T-helper 9 cell (primary cell): Measurements from ENCODE around the gene RAB31.

ENCODE experiments used
- DNase-seq: peaks from one replicate; pipeline ENCODE4 v3.0.0-alpha.2; 2020

The RAB31 gene

DNA sequence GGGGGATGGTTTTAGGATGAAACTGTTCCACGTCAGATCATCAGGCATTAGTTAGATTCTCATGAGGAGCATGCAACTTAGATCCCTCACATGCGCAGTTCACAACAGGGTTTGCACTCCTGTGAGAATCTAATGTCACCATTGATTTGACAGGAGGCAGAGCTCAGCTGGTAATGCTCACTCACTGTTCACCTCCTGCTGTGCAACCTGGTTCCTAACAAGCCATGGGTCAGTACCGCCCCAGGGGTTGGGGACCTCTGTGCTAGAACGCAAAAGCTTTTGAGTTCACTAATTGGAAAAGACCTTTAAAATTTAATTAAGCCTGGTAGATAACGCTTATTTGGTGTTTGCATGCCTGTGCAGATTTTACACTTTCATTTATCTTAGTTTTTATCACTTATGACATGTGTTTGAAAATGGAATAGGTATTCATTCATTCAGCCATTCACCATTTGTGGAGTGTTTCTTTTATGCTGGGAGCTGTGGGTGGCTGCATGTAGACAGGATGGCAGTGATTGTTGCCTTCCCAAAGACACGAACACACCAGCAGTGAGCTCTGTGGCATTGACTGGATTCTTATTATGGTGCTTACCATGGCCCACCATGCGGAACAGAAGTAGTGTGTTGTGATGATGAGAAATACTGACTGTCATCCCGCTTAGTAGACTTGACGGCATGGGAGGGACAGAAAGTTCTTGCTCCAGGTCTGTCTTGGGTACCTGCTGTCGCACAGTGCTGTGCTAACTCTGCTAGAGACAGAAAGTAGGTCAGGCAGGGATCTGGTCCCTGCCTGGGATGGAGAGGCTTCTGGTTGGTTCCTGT lies 6.4 kb downstream of the RAB31 start:
- DNase-seq: no peak

DNA sequence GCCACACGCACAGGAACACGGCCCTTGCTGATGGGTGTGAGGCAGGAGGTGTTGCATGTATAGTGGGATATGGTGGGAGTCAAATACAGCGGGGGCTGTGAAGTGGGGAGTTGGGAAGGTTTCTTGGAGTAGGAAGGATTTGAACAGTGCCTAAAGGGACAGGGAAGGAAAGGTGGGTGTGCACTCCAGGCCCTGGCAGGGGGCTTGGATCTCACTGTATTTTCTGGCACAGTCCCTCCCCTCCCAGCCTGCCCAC lies 6.9 kb downstream of the RAB31 start:
- no peak for DNase-seq

DNA sequence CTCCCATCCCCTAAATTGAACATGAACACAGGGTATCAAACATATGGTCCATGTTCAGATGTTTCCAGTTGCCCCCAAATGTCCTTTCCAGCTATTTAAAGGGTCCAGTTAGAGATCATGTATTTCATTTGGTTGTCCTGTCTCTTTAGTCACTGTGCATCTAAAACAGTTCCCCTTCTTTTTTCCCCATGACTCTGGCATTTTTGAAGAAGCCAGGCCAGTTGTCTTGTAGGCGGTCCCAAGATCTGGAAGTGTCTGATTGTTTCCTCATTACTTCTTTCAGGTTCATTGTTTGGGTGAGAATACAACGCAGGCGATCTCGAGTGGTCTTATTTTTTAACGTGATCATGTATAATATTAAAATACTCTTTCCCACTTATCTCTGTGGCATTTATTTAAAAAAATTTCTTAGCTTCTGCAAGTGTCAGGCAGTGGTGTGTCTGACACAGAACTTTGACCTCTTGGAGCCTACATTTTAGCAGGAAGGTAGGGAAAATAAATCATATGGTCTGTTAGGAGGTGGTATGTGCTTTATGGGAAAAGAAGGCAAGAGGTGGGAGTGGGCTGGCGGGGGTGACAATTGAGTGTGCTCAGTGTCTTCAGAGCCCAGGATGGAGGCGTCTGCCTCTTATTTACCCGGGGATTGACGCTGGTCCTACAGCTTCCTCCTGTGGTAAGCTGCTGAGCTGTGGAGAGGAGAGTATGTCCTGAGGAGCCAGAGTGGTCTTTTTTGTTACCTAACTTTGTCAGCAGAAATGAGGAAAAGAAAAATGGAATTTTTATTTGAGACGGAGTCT lies 8.1 kb downstream of the RAB31 start:
- DNase-seq: no peak

DNA sequence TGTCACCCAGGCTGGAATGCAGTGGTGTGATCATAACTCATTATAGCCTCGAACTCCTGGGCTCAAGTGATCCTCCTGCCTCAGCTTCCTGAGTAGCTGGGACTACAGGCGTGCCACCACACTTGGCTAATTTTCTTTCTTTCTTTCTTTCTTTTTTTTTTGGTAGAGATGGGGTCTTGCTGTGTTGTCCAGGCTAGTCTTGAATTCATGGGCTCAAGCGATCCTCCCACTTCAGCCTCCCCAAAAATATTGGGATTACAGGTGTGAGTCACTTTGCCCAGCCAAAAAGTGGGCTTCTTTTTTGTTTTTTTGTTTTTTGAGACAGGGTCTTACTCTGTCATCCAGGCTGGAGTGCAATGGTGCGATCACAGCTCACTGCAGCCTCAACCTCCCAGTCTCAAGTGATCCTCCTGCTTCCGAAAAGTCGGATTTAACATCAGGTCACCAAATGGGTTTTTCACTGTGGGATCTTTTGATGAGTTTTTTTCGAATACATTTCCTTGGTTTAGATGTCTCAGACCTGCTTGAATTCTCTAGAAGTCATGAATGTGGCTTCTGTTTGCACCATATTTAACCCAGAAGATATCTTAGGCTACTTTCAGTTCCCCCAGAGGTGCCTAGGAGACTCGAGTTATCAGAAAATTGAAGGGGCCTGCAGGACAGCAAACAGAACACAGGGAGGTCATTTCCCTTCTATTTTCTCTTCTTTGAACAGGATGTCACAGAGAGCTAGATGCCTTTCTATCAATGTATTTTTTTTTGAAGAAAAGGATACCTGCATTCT lies 8.9 kb downstream of the RAB31 start:
- DNase-seq: no peak

DNA sequence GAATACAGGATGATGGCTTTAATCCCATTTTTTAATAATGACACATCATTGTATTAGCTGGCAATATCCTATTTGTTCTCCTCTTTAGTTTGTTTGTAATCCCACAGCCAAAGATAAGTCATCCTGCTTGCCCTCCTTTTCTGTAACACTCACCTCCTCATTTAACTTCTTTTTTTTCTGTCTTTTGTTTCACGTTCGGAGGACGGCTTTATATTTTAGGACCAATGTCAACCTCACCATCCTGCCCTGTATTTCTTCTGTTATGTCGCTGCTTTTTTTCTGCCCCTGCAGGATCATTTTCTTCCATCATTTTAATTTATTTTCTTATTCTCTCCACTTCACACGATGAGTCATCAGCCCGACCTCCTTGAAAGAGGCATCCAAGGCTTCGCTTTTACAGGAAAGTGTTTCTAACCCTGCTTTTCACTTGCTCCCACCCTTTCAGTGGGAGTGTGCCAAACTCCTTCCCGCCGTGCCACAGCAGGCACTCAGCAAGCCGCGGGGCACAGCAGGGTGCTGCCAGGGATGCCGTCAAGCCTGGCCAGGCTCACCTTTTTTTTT lies 11.4 kb downstream of the RAB31 start:
- DNase-seq: no peak

DNA sequence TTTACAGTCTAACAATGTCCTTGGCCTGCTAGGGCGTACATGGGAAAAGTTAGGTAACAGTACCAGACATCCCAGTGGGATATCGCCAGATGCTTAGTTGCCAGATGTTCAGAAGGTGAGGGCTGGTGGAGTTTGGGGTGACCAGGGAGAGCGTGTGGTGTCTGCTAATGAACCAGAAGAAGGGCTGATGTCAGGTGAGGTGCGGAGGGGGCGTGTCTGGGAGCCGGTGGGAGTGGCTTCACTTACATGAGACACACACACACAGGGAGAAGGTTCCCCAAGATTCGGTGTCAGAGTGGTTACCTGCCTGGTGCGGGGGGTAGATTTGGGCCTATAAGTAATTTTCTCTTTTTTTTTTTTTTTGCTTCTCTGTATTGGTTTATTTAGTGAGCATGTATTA lies 12.2 kb downstream of the RAB31 start:
- DNase-seq: no peak

DNA sequence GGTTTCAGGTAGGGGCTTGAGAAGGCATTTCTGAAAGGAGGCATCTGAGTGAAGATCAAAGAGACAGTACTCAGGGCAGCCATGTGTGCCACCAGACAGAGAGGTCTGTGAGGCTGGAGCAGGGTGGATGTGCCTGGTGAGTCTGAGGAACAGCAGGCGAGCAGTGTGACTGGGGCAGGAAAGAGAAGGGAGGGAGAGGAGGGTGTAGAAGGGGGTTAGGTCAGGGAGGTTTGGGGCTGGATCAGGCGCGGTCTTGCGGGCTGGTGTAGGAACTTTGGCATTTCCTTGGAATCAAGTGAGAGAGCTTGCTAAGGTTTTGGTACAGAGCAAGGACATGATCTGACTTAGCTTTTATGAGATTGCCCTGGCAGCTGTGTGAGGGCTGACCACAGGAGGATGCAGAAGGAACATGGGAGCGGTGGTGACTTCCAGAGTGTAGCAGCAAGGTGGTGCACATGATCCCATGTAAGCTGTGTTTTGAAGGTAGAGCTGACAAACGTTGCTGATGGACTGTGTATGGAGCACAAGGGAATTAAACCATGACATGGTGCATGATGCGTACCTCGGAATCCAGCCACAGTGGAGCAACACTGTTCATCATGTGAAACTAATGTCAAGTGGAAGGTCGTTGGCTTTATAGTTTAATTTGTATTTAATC lies 13.9 kb downstream of the RAB31 start:
- DNase-seq: no peak

DNA sequence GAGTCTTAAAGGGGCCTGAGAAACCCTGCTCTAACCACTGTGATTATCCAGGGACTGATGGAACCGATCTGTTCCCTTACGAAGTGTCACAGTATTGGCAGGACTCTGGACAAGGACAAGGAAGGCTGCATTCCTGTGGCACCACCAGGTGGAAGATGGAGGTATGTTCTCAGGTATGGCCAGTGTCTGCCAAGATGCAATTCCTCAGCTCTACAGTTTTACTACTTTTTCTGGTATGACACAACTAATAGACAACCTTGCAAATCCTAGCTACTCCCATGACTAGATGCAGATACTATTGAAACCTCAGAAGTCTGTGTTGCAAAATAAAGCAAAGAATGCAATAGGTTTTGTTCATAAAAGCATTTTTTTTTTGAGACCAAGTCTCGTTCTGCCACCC lies 14.6 kb downstream of the RAB31 start:
- DNase-seq: no peak

DNA sequence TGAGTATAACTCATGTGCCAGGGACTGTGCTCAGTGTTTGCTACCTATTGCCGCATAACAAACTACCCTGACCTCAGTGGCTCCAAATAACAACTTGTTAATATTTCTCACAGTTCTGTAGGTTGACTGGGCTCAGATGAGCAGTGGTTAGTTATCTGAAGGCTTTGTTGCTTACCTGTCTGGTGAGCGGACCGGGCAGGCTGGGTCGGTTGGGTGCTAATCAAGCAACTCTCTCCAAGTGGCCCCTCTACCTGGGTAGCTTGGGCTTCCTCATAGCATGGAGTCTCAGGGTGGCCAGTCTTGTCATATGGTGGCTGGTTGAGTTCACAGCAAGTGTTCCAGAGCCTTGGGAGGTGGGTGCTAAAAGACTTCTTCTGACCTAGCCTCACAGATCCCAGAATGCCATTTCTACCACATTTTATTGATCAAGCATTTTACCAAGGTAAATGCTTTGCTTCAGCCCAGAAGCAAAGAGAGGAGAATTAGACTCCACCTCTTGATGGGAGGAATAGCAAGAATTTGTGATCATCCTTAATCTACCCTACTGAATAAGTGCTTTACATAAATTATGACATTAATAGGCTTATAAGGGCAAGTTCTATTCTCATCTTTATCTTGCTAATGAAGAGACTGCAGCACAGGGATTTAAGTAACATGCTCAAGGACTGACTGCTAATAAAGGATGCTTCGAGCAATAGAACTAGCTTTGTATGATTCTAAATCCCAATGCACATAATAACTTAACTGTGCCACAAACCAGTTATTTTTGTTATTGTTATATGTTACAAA lies 16.9 kb downstream of the RAB31 start:
- no peak for DNase-seq

DNA sequence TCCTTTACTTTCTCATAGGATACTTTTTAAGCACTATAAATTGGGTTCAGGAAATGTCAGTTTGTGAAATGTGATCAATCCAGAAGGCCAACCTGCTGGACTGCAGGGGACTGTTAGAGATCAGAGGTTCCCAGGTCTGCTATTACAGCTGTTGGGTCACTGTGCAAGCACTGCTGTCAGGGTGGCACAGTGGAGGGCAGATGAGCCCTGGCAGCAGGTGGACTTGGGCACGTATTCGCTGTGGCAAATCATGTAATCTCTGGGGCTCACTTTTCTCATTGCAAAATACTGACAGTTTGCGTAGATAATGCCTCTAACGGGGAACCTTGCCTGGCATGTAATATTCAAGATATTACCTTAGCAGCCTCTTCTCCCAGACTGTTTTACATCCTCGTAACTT lies 18.1 kb downstream of the RAB31 start:
- DNase-seq: no peak

DNA sequence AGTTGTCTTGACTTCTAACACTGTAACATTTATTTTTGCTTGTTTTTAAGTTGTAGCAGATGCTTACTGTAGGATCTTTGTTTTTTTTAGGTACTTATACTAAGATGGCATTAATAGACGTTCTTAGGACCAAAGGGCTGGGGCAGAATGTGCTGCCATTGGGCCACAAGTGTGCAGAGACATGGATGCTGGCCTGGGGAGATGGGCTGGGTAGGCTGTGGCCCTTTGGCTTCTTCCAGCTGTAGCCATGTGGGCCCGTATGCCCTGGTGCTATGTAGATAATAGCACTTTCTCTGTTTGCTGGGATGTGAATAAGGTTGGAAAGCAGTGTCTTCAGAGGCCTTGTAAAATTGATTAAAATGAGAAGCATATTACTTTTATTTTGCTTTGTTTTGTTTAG lies 18.8 kb downstream of the RAB31 start:
- DNase-seq: no peak

DNA sequence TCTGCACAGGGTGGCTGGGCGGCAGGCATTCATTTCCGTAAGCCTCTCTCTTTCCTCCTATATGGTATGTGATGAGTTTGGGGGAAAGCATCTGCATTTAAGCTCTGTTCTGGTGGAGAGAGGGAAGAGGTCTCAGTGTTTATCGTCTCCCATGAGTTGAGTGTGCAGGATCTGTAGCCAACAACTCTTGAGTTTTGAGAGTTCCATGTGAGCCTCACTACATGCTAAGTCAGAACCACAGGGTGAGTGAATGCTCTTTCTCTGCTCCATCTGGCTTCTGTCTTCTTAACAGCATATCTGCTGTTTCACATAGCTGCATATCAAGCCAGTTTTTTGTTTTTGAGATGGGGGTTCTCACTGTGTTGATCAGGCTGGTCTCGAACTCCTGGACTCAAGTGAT lies 22.7 kb downstream of the RAB31 start:
- no peak for DNase-seq

DNA sequence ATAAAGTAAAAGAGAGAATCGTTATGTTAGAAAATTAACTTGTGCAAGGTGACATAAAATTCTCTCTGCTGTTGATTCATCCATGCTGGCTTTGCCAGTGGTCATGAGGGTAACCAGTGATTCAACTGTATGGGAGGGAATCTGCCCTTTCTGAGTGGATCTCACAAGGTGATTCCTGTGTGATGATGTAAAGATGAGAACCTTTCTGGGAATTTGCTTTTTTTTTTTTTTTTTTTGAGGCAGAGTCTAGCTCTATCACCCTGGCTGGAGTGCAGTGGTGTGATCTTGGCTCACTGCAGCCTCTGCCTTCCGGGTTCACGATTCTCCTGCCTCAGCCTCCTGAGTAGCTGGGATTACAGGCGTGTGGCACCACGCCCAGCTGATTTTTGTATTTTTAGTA lies 23.3 kb downstream of the RAB31 start:
- DNase-seq: no peak

DNA sequence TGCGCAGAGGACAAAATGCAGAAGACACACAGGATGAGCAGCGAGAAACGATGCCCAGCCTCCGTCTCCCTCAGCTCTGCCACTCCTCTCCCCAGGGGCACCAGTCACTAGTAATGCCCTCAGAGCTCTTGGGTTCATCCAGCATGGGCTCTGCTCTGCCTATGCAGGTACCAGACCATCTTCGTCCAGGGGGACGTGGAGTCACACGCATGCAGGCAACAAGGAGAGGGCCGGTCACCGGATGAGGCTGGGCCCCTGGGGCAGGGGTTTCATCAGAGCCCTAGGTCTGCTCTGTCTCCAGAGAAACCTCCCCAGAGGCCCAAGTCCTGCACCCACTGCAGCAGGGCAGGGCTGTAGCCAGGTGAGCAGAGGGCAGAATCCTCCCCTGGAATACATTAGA lies 23.9 kb downstream of the RAB31 start:
- no peak for DNase-seq

DNA sequence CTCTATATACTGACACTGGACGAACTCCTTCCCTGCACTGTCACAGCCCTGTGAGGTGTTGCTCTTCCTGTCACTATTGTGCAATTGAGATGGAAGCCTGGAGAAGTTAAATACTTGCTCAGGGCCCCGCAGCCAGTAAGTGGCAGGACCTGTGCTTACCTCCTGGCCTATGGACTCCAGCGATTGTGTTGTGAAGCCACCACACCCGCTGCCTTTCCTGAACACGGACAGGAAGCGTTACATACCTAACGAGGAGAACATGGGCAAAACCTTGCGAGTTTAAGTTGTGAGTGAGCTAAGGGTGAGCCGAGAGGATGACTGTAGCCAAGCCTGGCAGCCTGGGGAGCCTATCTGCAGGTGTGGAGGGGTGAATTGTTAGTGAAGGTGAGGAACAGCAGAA lies 26.1 kb downstream of the RAB31 start:
- no peak for DNase-seq

DNA sequence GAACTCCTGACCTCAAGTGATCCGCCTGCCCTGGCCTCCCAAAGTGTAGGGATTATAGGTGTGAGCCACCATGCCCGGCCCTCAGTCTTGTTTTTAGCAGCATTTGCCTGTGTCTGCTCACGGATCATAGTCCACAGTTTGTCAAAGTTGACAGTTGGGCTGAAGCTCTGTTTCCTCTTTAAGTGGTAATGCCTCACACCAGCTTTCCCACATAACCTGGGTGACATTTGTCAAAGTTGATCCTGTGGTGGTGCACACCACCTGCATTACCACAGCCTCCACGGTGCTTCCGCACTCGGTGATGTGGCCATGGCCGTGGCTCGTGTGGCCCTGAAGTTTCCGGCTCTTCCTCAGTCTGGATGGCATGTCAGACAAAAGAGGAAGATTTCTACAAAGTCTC lies 27.1 kb downstream of the RAB31 start:
- DNase-seq: no peak

DNA sequence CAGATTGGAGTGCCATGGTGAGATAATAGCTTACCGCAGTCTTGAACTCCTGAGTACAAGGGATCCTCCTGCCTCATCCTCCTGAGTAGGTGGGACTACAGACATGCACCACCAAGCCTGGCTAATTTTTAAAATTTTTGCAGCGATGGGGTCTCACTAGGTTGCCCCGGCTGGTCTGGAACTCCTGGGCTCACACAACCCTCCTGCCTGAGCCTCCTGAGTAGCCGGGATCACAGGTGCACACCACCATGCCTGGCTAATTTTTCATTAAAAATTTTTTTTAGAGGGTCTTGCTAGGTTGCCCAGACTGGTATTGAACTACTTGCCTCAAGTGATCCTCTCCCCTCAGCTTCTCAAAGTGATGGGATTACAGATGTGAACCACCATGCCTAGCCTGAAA lies 27.8 kb downstream of the RAB31 start:
- no peak for DNase-seq

DNA sequence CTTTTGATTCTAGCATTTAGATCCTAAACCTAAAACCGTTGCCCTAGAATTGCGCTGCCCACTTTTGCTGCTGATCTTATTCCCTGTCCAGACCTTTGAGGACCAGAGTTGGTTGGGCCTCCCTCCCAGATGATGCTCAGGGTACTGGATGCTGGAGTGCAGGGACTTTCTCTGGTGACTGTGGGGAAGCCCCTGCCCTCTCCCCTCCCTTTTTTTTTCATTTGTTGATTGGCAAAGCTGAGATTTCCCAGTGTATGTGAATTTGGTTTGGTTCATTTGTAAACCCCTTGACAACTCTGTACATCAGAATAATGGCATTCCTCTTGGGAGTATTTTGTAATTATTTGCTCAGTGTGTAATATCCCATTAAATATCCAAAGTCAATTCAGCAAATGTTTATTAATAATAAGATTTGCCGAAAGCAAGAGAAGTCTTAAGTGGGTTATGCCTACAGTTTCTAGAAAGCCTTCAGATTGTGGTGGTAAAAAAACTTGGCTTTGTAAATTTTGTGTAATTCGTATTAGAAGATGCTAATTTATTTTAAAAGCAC lies 28.3 kb downstream of the RAB31 start:
- DNase-seq: no peak

DNA sequence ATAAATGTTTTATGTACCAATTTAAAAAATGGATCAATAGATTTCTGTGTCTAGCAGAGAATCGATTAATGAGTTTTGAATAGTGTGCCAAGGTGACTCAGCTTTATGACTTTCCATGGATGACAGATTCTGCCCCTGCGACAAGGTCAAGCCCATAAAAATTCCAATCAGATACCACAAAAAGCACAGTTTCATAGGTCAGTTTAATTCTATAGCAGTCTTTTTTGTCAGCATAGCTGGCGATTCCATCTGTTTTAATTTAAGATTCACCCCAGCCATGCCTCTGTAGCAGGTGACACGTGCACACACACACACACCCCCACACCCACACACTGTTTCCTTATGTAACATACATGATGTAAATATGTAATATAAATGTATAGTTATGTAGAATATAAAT lies 28.9 kb downstream of the RAB31 start:
- no peak for DNase-seq

DNA sequence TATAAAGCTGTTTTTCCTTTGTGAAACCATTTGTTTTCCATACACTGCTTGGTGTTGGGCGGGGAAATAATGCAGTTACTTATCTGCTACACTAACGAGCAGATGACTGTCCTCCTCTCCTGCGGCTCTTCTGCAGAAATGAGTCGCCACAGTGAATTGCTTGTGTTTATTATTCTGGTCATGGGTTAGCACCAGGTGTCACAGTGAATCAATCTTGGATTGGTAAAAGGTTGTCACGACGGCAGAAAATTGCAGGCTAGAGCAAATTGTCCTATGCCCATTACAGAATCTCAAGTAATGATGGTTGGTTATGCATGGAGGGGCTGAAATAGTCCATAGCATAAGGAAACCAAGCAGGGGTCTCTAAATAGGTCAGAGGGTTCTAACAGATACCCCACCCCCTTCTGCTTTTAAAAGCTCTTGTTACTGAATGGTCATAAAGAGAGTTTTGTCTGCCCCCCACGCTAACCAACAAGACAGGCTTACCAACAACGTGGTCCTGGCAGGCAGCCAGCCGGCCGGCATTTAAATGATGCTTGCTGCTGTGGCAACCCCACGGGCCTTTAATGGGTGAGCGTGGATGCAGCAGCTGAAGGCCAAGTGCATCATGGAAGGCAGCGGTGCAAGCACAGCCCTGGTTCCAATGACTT lies 29.5 kb downstream of the RAB31 start:
- DNase-seq: no peak

DNA sequence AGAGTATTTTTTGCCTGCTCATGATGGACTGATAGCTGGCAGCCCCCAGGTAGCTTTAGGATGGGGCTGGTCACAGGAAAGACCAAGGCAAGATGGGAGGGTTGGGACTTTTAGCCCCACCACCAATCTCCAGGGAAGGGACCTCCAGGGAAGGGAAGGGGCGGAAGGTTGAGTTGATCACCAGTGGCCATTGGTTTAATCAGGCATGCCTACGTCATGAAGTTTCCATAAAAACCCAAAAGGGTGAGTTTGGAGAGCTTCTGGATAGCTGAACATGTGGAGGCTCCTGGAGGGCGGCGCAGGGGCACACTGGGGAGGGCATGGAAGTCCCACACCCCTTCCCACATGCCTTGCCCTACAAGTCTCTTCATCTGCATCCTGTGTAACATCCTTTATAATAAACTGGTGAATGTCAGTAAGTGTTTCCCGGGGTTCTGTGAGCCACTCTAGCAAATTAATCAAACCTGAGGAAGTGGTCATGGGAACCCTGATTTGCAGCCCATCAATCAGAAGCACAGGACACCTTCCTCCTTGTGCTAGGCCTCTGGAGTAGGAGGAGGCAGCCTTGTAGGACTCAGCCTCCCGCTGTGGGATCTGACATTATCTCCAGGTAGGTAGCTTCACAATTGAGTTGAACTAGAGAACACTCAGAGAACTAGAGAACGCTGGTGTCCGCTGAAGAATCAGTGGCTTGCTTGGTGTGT lies 30.3 kb downstream of the RAB31 start:
- DNase-seq: no peak
